ENCODE results near the gene TOMM70. TPM values are rescaled to one million over a fixed set of nuclear protein-coding genes. Genes with fewer than 3 reads are reported as not detected.

Gene TOMM70
- total and polyA plus RNA-seq, 2 of the 13 experiments (the other 11 are each of a cell fraction or from before 2014, with no cell fraction given): 27.0 to 77.2 TPM

- TF ChIP-seq ZNF800 (CRISPR knock-in tag; IDR thresholded peaks at IDR 0.05) (no peak; the same call in 1 of the 2 replicates), ZNF124 (CRISPR knock-in tag; IDR thresholded peaks at IDR 0.05) (peak; percentile 19; the same call in 1 of the 2 replicates), MBD4 (IDR thresholded peaks at IDR 0.05; ENCODE audit: borderline replicate concordance, low read length) (no peak), GZF1 (CRISPR knock-in tag; IDR thresholded peaks at IDR 0.05) (0 out of 2 replicates have a peak, but pooled peaks have one; percentile 14), ZNF446 (CRISPR knock-in tag; IDR thresholded peaks at IDR 0.05) (0 out of 2 replicates have a peak, but pooled peaks have one; percentile 49), ZNF367 (CRISPR knock-in tag; IDR thresholded peaks at IDR 0.05; ENCODE audit: borderline replicate concordance) (peak; percentile 24; the same call in 1 of the 2 replicates), HDAC2 (CRISPR knock-in tag; IDR thresholded peaks at IDR 0.05) (peak; percentile 36), HIVEP1 (CRISPR knock-in tag; IDR thresholded peaks at IDR 0.05) (no peak), SMAD1 (CRISPR knock-in tag; IDR thresholded peaks at IDR 0.05; ENCODE audit: borderline replicate concordance, low read depth) (no peak; the same call in 1 of the 2 replicates), SKI (IDR thresholded peaks at IDR 0.05; ENCODE audit: partially characterized antibody) (no peak), PLRG1 (conservative IDR thresholded peaks at IDR 0.05) (no peak), SIX4 (CRISPR knock-in tag; IDR thresholded peaks at IDR 0.05) (peak; percentile 20; the same call in 1 of the 2 replicates), ZNF274 (CRISPR knock-in tag; IDR thresholded peaks at IDR 0.05) (peak; percentile 82; the same call in 1 of the 2 replicates), ZNF883 (CRISPR knock-in tag; IDR thresholded peaks at IDR 0.05; ENCODE audit: not compliant biosample characterization) (no peak), ZNF546 (CRISPR knock-in tag; conservative IDR thresholded peaks at IDR 0.05) (peak; percentile 39; the same call in 1 of the 2 replicates), CEBPB (IDR thresholded peaks at IDR 0.05; ENCODE audit: borderline replicate concordance, low read depth, low read length) (no peak)
- TF ChIP-seq, protein P1, sequence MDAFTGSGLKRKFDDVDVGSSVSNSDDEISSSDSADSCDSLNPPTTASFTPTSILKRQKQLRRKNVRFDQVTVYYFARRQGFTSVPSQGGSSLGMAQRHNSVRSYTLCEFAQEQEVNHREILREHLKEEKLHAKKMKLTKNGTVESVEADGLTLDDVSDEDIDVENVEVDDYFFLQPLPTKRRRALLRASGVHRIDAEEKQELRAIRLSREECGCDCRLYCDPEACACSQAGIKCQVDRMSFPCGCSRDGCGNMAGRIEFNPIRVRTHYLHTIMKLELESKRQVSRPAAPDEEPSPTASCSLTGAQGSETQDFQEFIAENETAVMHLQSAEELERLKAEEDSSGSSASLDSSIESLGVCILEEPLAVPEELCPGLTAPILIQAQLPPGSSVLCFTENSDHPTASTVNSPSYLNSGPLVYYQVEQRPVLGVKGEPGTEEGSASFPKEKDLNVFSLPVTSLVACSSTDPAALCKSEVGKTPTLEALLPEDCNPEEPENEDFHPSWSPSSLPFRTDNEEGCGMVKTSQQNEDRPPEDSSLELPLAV (CRISPR knock-in tag; conservative IDR thresholded peaks at IDR 0.05; ENCODE audit: low read depth): no peak
- TF ChIP-seq, protein P2, sequence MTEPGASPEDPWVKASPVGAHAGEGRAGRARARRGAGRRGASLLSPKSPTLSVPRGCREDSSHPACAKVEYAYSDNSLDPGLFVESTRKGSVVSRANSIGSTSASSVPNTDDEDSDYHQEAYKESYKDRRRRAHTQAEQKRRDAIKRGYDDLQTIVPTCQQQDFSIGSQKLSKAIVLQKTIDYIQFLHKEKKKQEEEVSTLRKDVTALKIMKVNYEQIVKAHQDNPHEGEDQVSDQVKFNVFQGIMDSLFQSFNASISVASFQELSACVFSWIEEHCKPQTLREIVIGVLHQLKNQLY (CRISPR knock-in tag; IDR thresholded peaks at IDR 0.05): no peak; the same call in 1 of the 2 replicates
- TF ChIP-seq, protein P3, sequence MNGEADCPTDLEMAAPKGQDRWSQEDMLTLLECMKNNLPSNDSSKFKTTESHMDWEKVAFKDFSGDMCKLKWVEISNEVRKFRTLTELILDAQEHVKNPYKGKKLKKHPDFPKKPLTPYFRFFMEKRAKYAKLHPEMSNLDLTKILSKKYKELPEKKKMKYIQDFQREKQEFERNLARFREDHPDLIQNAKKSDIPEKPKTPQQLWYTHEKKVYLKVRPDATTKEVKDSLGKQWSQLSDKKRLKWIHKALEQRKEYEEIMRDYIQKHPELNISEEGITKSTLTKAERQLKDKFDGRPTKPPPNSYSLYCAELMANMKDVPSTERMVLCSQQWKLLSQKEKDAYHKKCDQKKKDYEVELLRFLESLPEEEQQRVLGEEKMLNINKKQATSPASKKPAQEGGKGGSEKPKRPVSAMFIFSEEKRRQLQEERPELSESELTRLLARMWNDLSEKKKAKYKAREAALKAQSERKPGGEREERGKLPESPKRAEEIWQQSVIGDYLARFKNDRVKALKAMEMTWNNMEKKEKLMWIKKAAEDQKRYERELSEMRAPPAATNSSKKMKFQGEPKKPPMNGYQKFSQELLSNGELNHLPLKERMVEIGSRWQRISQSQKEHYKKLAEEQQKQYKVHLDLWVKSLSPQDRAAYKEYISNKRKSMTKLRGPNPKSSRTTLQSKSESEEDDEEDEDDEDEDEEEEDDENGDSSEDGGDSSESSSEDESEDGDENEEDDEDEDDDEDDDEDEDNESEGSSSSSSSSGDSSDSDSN (CRISPR knock-in tag; IDR thresholded peaks at IDR 0.05): peak; percentile 73
- TF ChIP-seq, protein P4, sequence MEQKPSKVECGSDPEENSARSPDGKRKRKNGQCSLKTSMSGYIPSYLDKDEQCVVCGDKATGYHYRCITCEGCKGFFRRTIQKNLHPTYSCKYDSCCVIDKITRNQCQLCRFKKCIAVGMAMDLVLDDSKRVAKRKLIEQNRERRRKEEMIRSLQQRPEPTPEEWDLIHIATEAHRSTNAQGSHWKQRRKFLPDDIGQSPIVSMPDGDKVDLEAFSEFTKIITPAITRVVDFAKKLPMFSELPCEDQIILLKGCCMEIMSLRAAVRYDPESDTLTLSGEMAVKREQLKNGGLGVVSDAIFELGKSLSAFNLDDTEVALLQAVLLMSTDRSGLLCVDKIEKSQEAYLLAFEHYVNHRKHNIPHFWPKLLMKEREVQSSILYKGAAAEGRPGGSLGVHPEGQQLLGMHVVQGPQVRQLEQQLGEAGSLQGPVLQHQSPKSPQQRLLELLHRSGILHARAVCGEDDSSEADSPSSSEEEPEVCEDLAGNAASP (CRISPR knock-in tag; IDR thresholded peaks at IDR 0.05; ENCODE audit: borderline replicate concordance): 0 out of 2 replicates have a peak, but pooled peaks have one; percentile 14
These were observed at the start of gene TOMM70, which contains the start of gene LNP1 (continued) for GRCh38 chr3:100400780-100401673.
